Measurements from ENCODE around the gene WNK1.

WNK1 gene

GRCh38 chr12:754473-754820 is 2.1 kb downstream of the WNK1 start:
- TF ChIP-seq CTCF (IDR thresholded peaks at IDR 0.05; ENCODE audit: insufficient read depth, low read depth, low read length, missing control alignments): no peak
- peak; percentile 7 for DNase-seq (ENCODE audit: low read depth)
- H3K4me3 ChIP-seq (ENCODE audit: low read depth, low read length): peak overlapping the region; percentile 71

GRCh38 chr12:754851-755562 is 2.6 kb downstream of the WNK1 start:
- peak overlapping the region; percentile 71 for H3K4me3 ChIP-seq (ENCODE audit: low read depth, low read length)
- DNase-seq (ENCODE audit: low read depth): peak; percentile 65
- peak; percentile 32 for TF ChIP-seq CTCF (IDR thresholded peaks at IDR 0.05; ENCODE audit: insufficient read depth, low read depth, low read length, missing control alignments)

GRCh38 chr12:759628-760027 is 7.2 kb downstream of the WNK1 start:
- no peak for DNase-seq (ENCODE audit: low read depth)
- TF ChIP-seq CTCF (IDR thresholded peaks at IDR 0.05; ENCODE audit: insufficient read depth, low read depth, low read length, missing control alignments): no peak
- no peak overlapping the region for H3K4me3 ChIP-seq (ENCODE audit: low read depth, low read length)

GRCh38 chr12:761256-761655 is 8.9 kb downstream of the WNK1 start:
- H3K4me3 ChIP-seq (ENCODE audit: low read depth, low read length): no peak overlapping the region
- TF ChIP-seq CTCF (IDR thresholded peaks at IDR 0.05; ENCODE audit: insufficient read depth, low read depth, low read length, missing control alignments): no peak
- DNase-seq (ENCODE audit: low read depth): no peak

GRCh38 chr12:765840-766239 is 13.5 kb downstream of the WNK1 start:
- no peak for TF ChIP-seq CTCF (IDR thresholded peaks at IDR 0.05; ENCODE audit: insufficient read depth, low read depth, low read length, missing control alignments)
- DNase-seq (ENCODE audit: low read depth): no peak
- H3K4me3 ChIP-seq (ENCODE audit: low read depth, low read length): no peak overlapping the region

GRCh38 chr12:768434-768833 is 16.1 kb downstream of the WNK1 start:
- no peak overlapping the region for H3K4me3 ChIP-seq (ENCODE audit: low read depth, low read length)
- TF ChIP-seq CTCF (IDR thresholded peaks at IDR 0.05; ENCODE audit: insufficient read depth, low read depth, low read length, missing control alignments): no peak
- no peak for DNase-seq (ENCODE audit: low read depth)

GRCh38 chr12:770479-770878 is 18.1 kb downstream of the WNK1 start:
- no peak overlapping the region for H3K4me3 ChIP-seq (ENCODE audit: low read depth, low read length)
- no peak for DNase-seq (ENCODE audit: low read depth)
- no peak for TF ChIP-seq CTCF (IDR thresholded peaks at IDR 0.05; ENCODE audit: insufficient read depth, low read depth, low read length, missing control alignments)
